DOHH2 (cell line): ENCODE measurements around the gene PRRC2B.

Source experiments
- H3F3A ChIP-seq: fragments of 200-600 bp; sonication (generic), shearing (Covaris generic); 2 replicates; pipeline ENCODE4 v1.6.0; 2016; ENCODE audit warnings: antibody characterized with exemption, mild to moderate bottlenecking; ENCODE audit not compliant: control insufficient read depth, insufficient read depth
- H3K27ac ChIP-seq: fragments of 200-600 bp; sonication (generic); 2 replicates; pipeline ENCODE4 v1.5.1; 2014; ENCODE audit warnings: low read depth, mild to moderate bottlenecking, low read length, moderate library complexity
- H3K27me3 ChIP-seq: fragments of 200-600 bp; sonication (generic); 2 replicates; pipeline ENCODE4 v1.6.1; 2014; ENCODE audit warnings: mild to moderate bottlenecking, low read length, mixed read lengths; ENCODE audit not compliant: control insufficient read depth
- H3K36me3 ChIP-seq: fragments of 200-600 bp; sonication (generic); 2 replicates; pipeline ENCODE4 v1.6.1; 2014; ENCODE audit warnings: mild to moderate bottlenecking, low read length, moderate library complexity, mixed read lengths; ENCODE audit not compliant: control insufficient read depth
- H3K4me1 ChIP-seq: fragments of 200-600 bp; sonication (generic); 2 replicates; pipeline ENCODE4 v1.6.1; 2014; ENCODE audit warnings: mild to moderate bottlenecking, low read length, mixed read lengths; ENCODE audit not compliant: control insufficient read depth
- H3K4me2 ChIP-seq: fragments of 200-600 bp; sonication (generic); 2 replicates; pipeline ENCODE4 v1.6.0; 2014; ENCODE audit warnings: mild to moderate bottlenecking, low read length, moderate library complexity
- H3K4me3 ChIP-seq: fragments of 200-600 bp; sonication (generic); 2 replicates; pipeline ENCODE4 v1.5.1; 2014; ENCODE audit warnings: mild to moderate bottlenecking, low read length, mixed read lengths
- H3K79me2 ChIP-seq: fragments of 200-600 bp; sonication (generic); 2 replicates; pipeline ENCODE4 v1.6.1; 2014; ENCODE audit warnings: mild to moderate bottlenecking, low read length, mixed read lengths; ENCODE audit not compliant: control insufficient read depth
- H3K9me2 ChIP-seq: fragments of 200-600 bp; sonication (generic); replicated peaks from 2 replicates; pipeline ENCODE4 v1.6.1; 2014; ENCODE audit warnings: mild to moderate bottlenecking, low read length, mixed read lengths; ENCODE audit not compliant: control insufficient read depth
- H3K9me3 ChIP-seq: fragments of 200-600 bp; sonication (generic); 2 replicates; pipeline ENCODE4 v1.6.1; 2014; ENCODE audit warnings: antibody characterized with exemption, low read length, mixed read lengths; ENCODE audit not compliant: control insufficient read depth, insufficient read depth
- H4K20me1 ChIP-seq: fragments of 200-600 bp; sonication (generic); 2 replicates; pipeline ENCODE4 v1.6.0; 2014; ENCODE audit warnings: low read depth, mild to moderate bottlenecking, antibody characterized with exemption, low read length, moderate library complexity; ENCODE audit not compliant: control insufficient read depth, insufficient read depth
- EZH2phosphoT487 ChIP-seq: fragments of 200-600 bp; sonication (generic); IDR thresholded peaks from 2 replicates; pipeline ENCODE4 v1.6.1; 2017; ENCODE audit warnings: borderline replicate concordance, mild to moderate bottlenecking, antibody characterized with exemption, low read length, moderate library complexity, mixed read lengths
- TF ChIP-seq, protein P1 (sequence below): fragments of 200-600 bp; sonication (generic); IDR thresholded peaks from one replicate; pipeline ENCODE4 v1.5.1; 2014; ENCODE audit warnings: antibody characterized with exemption, mild to moderate bottlenecking, low read depth, low read length; ENCODE audit not compliant: poor library complexity, severe bottlenecking

PRRC2B gene

GRCh38 chr9:131522257-131523085 is 128.6 kb downstream of the PRRC2B start:
- Histone ChIP-seq H3K79me2 (no peaks in the 10 kb centered on the region), H3F3A (no peaks in the 10 kb centered on the region), H3K9me3 (no peaks in the 10 kb centered on the region), H3K27ac (no peak overlapping the region), H3K4me3 (no peak overlapping the region), H4K20me1 (no peaks in the 10 kb centered on the region), H3K4me1 (no peaks in the 10 kb centered on the region), H3K27me3 (no peaks in the 10 kb centered on the region), H3K4me2 (no peak overlapping the region), H3K36me3 (peaks cover 73% of the 10 kb centered on the region), H3K9me2 (no peaks in the 10 kb centered on the region)
- no peak for TF ChIP-seq EZH2phosphoT487
- TF ChIP-seq, protein P1, sequence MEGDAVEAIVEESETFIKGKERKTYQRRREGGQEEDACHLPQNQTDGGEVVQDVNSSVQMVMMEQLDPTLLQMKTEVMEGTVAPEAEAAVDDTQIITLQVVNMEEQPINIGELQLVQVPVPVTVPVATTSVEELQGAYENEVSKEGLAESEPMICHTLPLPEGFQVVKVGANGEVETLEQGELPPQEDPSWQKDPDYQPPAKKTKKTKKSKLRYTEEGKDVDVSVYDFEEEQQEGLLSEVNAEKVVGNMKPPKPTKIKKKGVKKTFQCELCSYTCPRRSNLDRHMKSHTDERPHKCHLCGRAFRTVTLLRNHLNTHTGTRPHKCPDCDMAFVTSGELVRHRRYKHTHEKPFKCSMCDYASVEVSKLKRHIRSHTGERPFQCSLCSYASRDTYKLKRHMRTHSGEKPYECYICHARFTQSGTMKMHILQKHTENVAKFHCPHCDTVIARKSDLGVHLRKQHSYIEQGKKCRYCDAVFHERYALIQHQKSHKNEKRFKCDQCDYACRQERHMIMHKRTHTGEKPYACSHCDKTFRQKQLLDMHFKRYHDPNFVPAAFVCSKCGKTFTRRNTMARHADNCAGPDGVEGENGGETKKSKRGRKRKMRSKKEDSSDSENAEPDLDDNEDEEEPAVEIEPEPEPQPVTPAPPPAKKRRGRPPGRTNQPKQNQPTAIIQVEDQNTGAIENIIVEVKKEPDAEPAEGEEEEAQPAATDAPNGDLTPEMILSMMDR: no peak

GRCh38 chr9:131523086-131523388 is 129.2 kb downstream of the PRRC2B start:
- TF ChIP-seq, protein P1: no peak
- no peak for TF ChIP-seq EZH2phosphoT487
- Histone ChIP-seq H3F3A (no peaks in the 10 kb centered on the region), H3K36me3 (peaks cover 77% of the 10 kb centered on the region), H3K27ac (no peak overlapping the region), H3K27me3 (no peaks in the 10 kb centered on the region), H3K9me2 (no peaks in the 10 kb centered on the region), H3K79me2 (no peaks in the 10 kb centered on the region), H4K20me1 (no peaks in the 10 kb centered on the region), H3K9me3 (no peaks in the 10 kb centered on the region), H3K4me2 (no peak overlapping the region), H3K4me3 (no peak overlapping the region), H3K4me1 (no peaks in the 10 kb centered on the region)

DNA sequence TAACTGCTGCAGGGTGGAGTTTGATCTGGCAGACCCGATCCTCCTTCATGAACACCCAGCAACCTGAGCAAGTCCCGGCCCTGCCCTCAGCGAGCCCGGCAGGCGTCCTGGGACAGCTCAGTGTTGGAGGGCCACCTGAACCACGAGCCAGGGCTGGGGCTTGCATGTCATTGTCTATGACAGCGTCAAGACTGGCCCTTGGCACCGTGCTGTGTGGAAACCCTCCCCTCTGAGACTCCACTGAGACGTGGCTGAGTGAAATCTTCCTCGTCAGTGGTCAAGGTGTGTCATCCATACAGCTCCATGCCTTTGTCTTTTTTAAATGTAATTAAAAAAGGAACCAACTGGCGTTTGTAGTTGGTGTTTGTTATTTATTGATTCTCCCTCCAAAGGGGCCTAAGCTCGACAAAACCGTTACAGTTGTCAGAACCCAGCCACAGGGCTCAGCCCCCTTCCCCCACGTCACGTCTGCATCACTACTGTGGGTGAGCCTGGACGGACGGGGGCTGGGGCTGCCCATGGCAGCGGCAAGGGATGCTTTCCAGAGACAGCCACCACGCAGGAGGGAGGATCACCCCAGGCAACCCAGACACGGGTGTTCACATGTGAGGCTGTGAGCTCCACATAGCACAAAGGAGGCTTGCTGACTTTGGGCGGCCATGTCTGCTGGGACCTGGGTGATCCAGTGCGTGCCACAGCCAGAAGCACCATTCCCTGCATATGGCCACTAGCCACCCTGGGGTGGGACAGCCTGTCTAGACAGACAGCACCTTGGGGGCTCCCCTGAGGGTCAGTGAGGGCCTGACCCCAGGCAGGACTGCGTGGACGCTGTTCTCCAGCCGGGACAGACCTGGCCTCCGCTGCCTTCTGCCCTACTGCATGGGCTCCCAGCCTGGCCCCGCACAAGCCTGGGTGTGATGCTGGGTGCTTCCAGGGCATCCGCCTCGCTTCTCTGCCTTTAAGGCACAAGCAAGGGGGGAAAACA is 129.9 kb downstream of the PRRC2B start:
- Histone ChIP-seq H3K79me2 (no peaks in the 10 kb centered on the region), H4K20me1 (no peaks in the 10 kb centered on the region), H3K4me2 (no peak overlapping the region), H3K27me3 (no peaks in the 10 kb centered on the region), H3K9me2 (no peaks in the 10 kb centered on the region), H3K27ac (no peak overlapping the region), H3K36me3 (peaks cover 84% of the 10 kb centered on the region), H3K4me1 (no peaks in the 10 kb centered on the region), H3K4me3 (no peak overlapping the region), H3F3A (no peaks in the 10 kb centered on the region), H3K9me3 (no peaks in the 10 kb centered on the region)
- TF ChIP-seq EZH2phosphoT487: no peak
- TF ChIP-seq, protein P1: no peak
